Keratinocyte (primary cell): ENCODE results near the gene ZBED4. TPM values are rescaled to one million over a fixed set of nuclear protein-coding genes. Genes with fewer than 3 reads are reported as not detected.
A peak's percentile ranks its signal among the peaks of the same experiment; 100 is the strongest.
"Not testable (repeated sequence)": the region's sequence is repeated elsewhere in the genome, so short reads cannot be mapped to it uniquely, and the experiment has no call there.

Source experiments
- DNase-seq: peaks from one replicate; pipeline ENCODE4 v3.0.0-alpha.2; 2011; ENCODE audit warnings: low read depth, missing footprints, low spot score
- FAIRE-seq: peaks from 2 replicates; lab custom pipeline; 2011; peaks lifted over from hg19 to GRCh38; lab: Jason Lieb, UNC
- H2AFZ ChIP-seq: 2 replicates; pipeline ENCODE4 v1.6.0; 2012; ENCODE audit warnings: low read length, control low read depth, inconsistent platforms; ENCODE audit not compliant: control insufficient read depth
- H3K27ac ChIP-seq: 2 replicates; pipeline ENCODE4 v1.5.1; 2011; ENCODE audit warnings: low read length; ENCODE audit not compliant: control insufficient read depth, insufficient read depth
- H3K27me3 ChIP-seq: 3 replicates; pipeline ENCODE4 v1.6.0; 2011; ENCODE audit warnings: low read length; ENCODE audit not compliant: control insufficient read depth, insufficient read depth; ENCODE audit errors: extremely low read depth
- H3K36me3 ChIP-seq, 2 experiments: 2 replicates in 1 of 2; 3 replicates in 1 of 2; pipeline ENCODE4 v1.5.1; 2011; ENCODE audit warnings: low read length in 2 of 2, mild to moderate bottlenecking in 1 of 2; ENCODE audit not compliant: control insufficient read depth in 2 of 2, insufficient read depth in 2 of 2; ENCODE audit errors: extremely low read depth in 1 of 2
- H3K4me1 ChIP-seq: 3 replicates; pipeline ENCODE4 v1.5.1; 2011; ENCODE audit warnings: low read length; ENCODE audit not compliant: control insufficient read depth, insufficient read depth; ENCODE audit errors: extremely low read depth
- H3K4me2 ChIP-seq: 3 replicates; pipeline ENCODE4 v1.6.0; 2011; ENCODE audit warnings: low read depth, low read length; ENCODE audit not compliant: control insufficient read depth, insufficient read depth; ENCODE audit errors: extremely low read depth
- H3K4me3 ChIP-seq, 3 experiments: fragments of 200-600 bp in 1 of 3; sonication (generic) in 1 of 3; 2 replicates in 2 of 3; 3 replicates in 1 of 3; pipeline ENCODE4 v1.5.1; 2011 to 2016; ENCODE audit warnings: low read length in 3 of 3, mild to moderate bottlenecking in 3 of 3, control low read depth in 2 of 3, inconsistent platforms in 1 of 3, low read depth in 1 of 3, mixed read lengths in 1 of 3, mixed run types in 1 of 3, moderate library complexity in 1 of 3; ENCODE audit not compliant: control insufficient read depth in 2 of 3, insufficient read depth in 2 of 3; ENCODE audit errors: extremely low read depth in 1 of 3
- H3K79me2 ChIP-seq: 2 replicates; pipeline ENCODE4 v1.6.0; 2012; ENCODE audit warnings: low read length; ENCODE audit not compliant: control insufficient read depth, insufficient read depth
- H3K9ac ChIP-seq: 3 replicates; pipeline ENCODE4 v1.6.0; 2011; ENCODE audit warnings: low read length; ENCODE audit not compliant: control insufficient read depth, insufficient read depth; ENCODE audit errors: extremely low read depth
- H3K9me1 ChIP-seq: 3 replicates; pipeline ENCODE4 v1.6.0; 2011; ENCODE audit warnings: low read length; ENCODE audit not compliant: control insufficient read depth, insufficient read depth; ENCODE audit errors: extremely low read depth
- H3K9me3 ChIP-seq: 2 replicates; pipeline ENCODE4 v1.5.1; 2012; ENCODE audit warnings: low read depth, low read length; ENCODE audit not compliant: control insufficient read depth
- H4K20me1 ChIP-seq: 3 replicates; pipeline ENCODE4 v1.6.0; 2011; ENCODE audit warnings: low read length; ENCODE audit not compliant: control insufficient read depth, insufficient read depth; ENCODE audit errors: extremely low read depth
- CTCF ChIP-seq, 3 experiments: IDR thresholded peaks in 1 of 3; conservative IDR thresholded peaks in 1 of 3; optimal IDR thresholded peaks in 1 of 3; 2 replicates in 2 of 3; 3 replicates in 1 of 3; pipeline versions ENCODE3 to v1.5.1; 2011; ENCODE audit warnings: low read length in 3 of 3, mild to moderate bottlenecking in 3 of 3, moderate library complexity in 2 of 3, control low read depth in 1 of 3, inconsistent platforms in 1 of 3; ENCODE audit not compliant: insufficient read depth in 2 of 3; ENCODE audit errors: extremely low read depth in 1 of 3
- EZH2 ChIP-seq: IDR thresholded peaks from one replicate; pipeline ENCODE4 v1.6.1; 2012; ENCODE audit warnings: inconsistent platforms, mild to moderate bottlenecking, low read length, moderate library complexity
- dilution Hi-C: fragments of 300-500 bp; cut with MboI; formaldehyde crosslinking; loops from one replicate; pipeline ENCODE4 v1.7.0; 2020; ENCODE audit warnings: low sequenced_read_pairs; ENCODE audit not compliant: extremely low pct_ligation_motif_present
- polyA plus RNA-seq, 5 experiments: library from polyadenylated mRNA; depleted of rRNA in 3 of 5; stranded (reverse) in 3 of 5; stranded (forward) in 1 of 5; unstranded in 1 of 5; fragments of >200 nt; gene quantifications; 1 replicate in 1 of 5; 2 replicates in 3 of 5; 3 replicates in 1 of 5; pipeline versions ENCODE4 v1.2.1 to v1.2.3, GENCODE V29; 2011 to 2012; ENCODE audit warnings: missing spikeins in 2 of 5, low read depth in 1 of 5, low replicate concordance in 1 of 5

The ZBED4 gene
- polyA plus RNA-seq, 1 donor (not counting 4 experiments of a cell fraction or from before 2014, with no cell fraction given) = 7.1 TPM

- H3K4me3 ChIP-seq = no peak overlapping the region
- peaks cover 13% of the 10 kb centered on the region for H3K4me1 ChIP-seq
- FAIRE-seq = no peak
- no peak overlapping the region for H2AFZ ChIP-seq
- no peak overlapping the region for H3K27ac ChIP-seq
- peaks cover 41% of the 10 kb centered on the region for H3K27me3 ChIP-seq
- TF ChIP-seq CTCF (optimal IDR thresholded peaks at IDR 0.05 in 1 of 3, IDR thresholded peaks at IDR 0.05 in 1 of 3, conservative IDR thresholded peaks at IDR 0.05 in 1 of 3; ENCODE audit: extremely low read depth in 1 of 3, insufficient read depth in 2 of 3, low read length in 3 of 3) (no peak), EZH2 (no peak)
- dilution Hi-C loops = no loop called here
- H3K4me2 ChIP-seq = no peak overlapping the region
- peaks cover 3% of the 10 kb centered on the region for H4K20me1 ChIP-seq
- H3K9me3 ChIP-seq = no peaks in the 10 kb centered on the region
- DNase-seq = no peak
- peaks cover 6% of the 10 kb centered on the region for H3K9me1 ChIP-seq
- H3K9ac ChIP-seq = no peak overlapping the region
- H3K36me3 ChIP-seq = no peaks in the 10 kb centered on the region
- peaks cover 22% of the 10 kb centered on the region for H3K79me2 ChIP-seq
Observed at GRCh38 chr22:49850959-49851802, 2.5 kb upstream of the ZBED4 start.

GRCh38 chr22:49852568-49852897 is 1.1 kb upstream of the ZBED4 start:
- H3K27me3 ChIP-seq = peaks cover 33% of the 10 kb centered on the region
- H3K36me3 ChIP-seq, H3K9me1 ChIP-seq, H3K9me3 ChIP-seq, DNase-seq, FAIRE-seq, dilution Hi-C loops, H4K20me1 ChIP-seq: not testable (repeated sequence)
- peak overlapping the region; percentile 89 for H2AFZ ChIP-seq
- peak overlapping the region; percentile 93 for H3K4me2 ChIP-seq
- peaks cover 34% of the 10 kb centered on the region for H3K79me2 ChIP-seq
- peaks cover 13% of the 10 kb centered on the region for H3K4me1 ChIP-seq
- H3K4me3 ChIP-seq = peak overlapping the region; percentile 67 to 84 (median 78)
- peak overlapping the region; percentile 84 for H3K9ac ChIP-seq
- peak overlapping the region; percentile 80 for H3K27ac ChIP-seq
